Body of pancreas (tissue), 4 donors: ENCODE data around the gene ZNF264. TPM values are rescaled to one million over a fixed set of nuclear protein-coding genes. Genes with fewer than 3 reads are reported as not detected.

Experiments used
- ATAC-seq: fragments of 150-250 bp; one replicate; pipeline ENCODE4 v1.9.1; 2016
- DNase-seq, 4 donors: peaks; one replicate each; pipeline ENCODE4 v3.0.0-alpha.2; 2019
- H3K27ac ChIP-seq, 4 donors: fragments of 200-600 bp; sonication (generic); 1 replicate in 3 of 4; 2 replicates in 1 of 4; pipeline versions ENCODE4 v1.5.1 to v1.6.1; 2016 to 2019; ENCODE audit warnings: mild to moderate bottlenecking in 1 of 4, mixed read lengths in 1 of 4, moderate library complexity in 1 of 4
- H3K27me3 ChIP-seq, 2 donors: fragments of 200-600 bp; sonication (generic); one replicate each; pipeline ENCODE4 v1.6.0; 2016; ENCODE audit warnings: mild to moderate bottlenecking in 1 of 2
- H3K36me3 ChIP-seq, 2 donors: fragments of 200-600 bp; sonication (generic); replicated peaks in 1 of 2; 2 replicates each; pipeline ENCODE4 v1.5.1; 2016; ENCODE audit warnings: low read depth in 2 of 2; ENCODE audit not compliant: insufficient read depth in 1 of 2
- H3K4me1 ChIP-seq: fragments of 200-600 bp; sonication (generic); one replicate; pipeline ENCODE4 v1.6.0; 2016
- H3K4me3 ChIP-seq, 2 donors: fragments of 200-600 bp; sonication (generic); 1 replicate in 1 of 2; 2 replicates in 1 of 2; pipeline ENCODE4 v1.5.1; 2016 to 2019
- H3K9me3 ChIP-seq, 3 donors: fragments of 200-600 bp; sonication (generic); 1 replicate in 2 of 3; 2 replicates in 1 of 3; pipeline ENCODE4 v1.5.1; 2016
- POLR2A ChIP-seq, 3 donors: fragments of 450-650 bp; IDR thresholded peaks; one replicate each; pipeline ENCODE4 v1.6.1; 2016; ENCODE audit warnings: antibody characterized with exemption in 3 of 3, mild to moderate bottlenecking in 2 of 3
- WGBS, 2 donors: methylation state at CpG; one replicate each; pipeline ENCODE4 v1.1.5; 2017; 5-methylcytosine and 5-hydroxymethylcytosine counted together
- intact Hi-C: fragments of 100-400 bp; cut with DNase I; formaldehyde crosslinking; loops from one replicate; pipeline ENCODE4 v1.15.1; 2023
- total RNA-seq, 2 donors: library from RNA; depleted of rRNA; stranded (reverse); fragments of >200 nt; gene quantifications; one replicate each; pipeline ENCODE4 v1.1.0, GENCODE V29; 2016
- TF ChIP-seq, protein P1 (sequence below), 7 experiments: fragments of 450-650 bp in 4 of 7; fragments of 200-600 bp in 3 of 7; sonication (generic) in 3 of 7; IDR thresholded peaks; one replicate each; pipeline ENCODE4 v1.5.1; 2016 to 2019; ENCODE audit warnings: antibody characterized with exemption in 7 of 7

ZNF264 gene
- total RNA-seq, 2 donors from 2014 or later: 17.1 to 35.0 TPM

DNA sequence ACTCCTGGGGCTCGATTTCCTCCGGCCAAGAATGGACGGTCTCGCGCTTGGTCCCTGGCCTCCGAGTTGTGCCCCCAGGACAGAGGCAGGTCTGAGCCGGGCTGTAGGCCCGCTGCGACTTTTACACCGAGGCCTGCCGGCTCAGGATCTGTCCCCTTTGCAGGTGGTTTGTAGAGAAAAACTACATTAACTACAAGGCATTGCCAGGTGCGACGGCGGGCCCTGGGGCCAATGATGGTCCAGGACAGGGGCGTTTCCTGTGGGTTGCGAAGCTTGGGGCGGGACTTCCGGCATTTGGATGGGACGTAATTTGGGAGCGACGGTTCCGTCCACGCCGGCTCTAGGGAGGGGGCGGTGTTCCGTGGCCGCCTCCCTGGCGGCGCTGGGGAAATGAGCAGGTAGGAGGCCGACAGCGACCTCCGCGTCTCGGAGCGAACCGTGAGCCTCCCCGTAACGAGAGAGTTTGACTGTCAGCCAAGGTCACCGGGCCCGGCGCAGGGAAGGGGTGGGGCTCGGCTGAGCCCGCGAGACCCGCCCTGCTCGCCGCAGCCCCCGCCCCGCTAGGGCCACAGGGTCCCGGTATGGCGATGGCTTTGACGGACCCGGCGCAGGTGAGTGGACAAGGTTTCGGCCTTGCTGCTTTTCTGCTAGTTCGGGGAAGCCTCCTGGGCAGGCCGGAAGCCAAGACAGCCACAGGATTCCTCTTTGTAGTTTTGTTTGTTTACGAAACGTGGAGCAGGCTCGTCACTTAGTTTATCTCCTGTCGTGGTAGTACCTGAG, 49.2 kb downstream of the ZNF264 start, which contains the start of gene ZNF805:
Gene ZNF805 (plus strand): TSS at position 322 of the 780 bp plus-strand sequence. CDS start 260 bp downstream, at position 582.
- 0% methylated on average over 6 to 54 of the region's 61 CpGs for WGBS, 2 donors
- peaks cover 26% of the 10 kb centered on the region for H3K4me1 ChIP-seq
- H3K27ac ChIP-seq: peak within 1 kb of the TSS; percentile 70 to 91 (median 83)
- ATAC-seq (peak; percentile 98), DNase-seq (peak; percentile 96 to 97 (median 96))
- peaks cover 6 to 9% of the 10 kb centered on the region in 2 donors for H3K36me3 ChIP-seq
- H3K27me3 ChIP-seq: no peaks in the 10 kb centered on the region
- H3K4me3 ChIP-seq: peak within 1 kb of the TSS; percentile 67 to 73
- TF ChIP-seq, protein P1, sequence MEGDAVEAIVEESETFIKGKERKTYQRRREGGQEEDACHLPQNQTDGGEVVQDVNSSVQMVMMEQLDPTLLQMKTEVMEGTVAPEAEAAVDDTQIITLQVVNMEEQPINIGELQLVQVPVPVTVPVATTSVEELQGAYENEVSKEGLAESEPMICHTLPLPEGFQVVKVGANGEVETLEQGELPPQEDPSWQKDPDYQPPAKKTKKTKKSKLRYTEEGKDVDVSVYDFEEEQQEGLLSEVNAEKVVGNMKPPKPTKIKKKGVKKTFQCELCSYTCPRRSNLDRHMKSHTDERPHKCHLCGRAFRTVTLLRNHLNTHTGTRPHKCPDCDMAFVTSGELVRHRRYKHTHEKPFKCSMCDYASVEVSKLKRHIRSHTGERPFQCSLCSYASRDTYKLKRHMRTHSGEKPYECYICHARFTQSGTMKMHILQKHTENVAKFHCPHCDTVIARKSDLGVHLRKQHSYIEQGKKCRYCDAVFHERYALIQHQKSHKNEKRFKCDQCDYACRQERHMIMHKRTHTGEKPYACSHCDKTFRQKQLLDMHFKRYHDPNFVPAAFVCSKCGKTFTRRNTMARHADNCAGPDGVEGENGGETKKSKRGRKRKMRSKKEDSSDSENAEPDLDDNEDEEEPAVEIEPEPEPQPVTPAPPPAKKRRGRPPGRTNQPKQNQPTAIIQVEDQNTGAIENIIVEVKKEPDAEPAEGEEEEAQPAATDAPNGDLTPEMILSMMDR (IDR thresholded peaks at IDR 0.05): peak in 4 of 7 experiments; percentile 13 to 36 (median 30)
- TF ChIP-seq POLR2A (IDR thresholded peaks at IDR 0.05): peak; percentile 27 to 74 (median 74)
- intact Hi-C loops: no loop called here
- H3K9me3 ChIP-seq: no peaks in the 10 kb centered on the region

GRCh38 chr19:57241176-57241575, 49.9 kb downstream of the ZNF264 start:
- Histone ChIP-seq H3K4me3 (peak overlapping the region; percentile 67 to 73), H3K36me3 (peaks cover 6 to 11% of the 10 kb centered on the region in 2 donors), H3K9me3 (no peaks in the 10 kb centered on the region), H3K4me1 (peaks cover 26% of the 10 kb centered on the region), H3K27me3 (no peaks in the 10 kb centered on the region), H3K27ac (peak overlapping the region; percentile 70 to 91 (median 83))
- WGBS, 2 donors: 6 to 11% methylated on average over 7 of the region's 7 CpGs
- TF ChIP-seq, protein P1 (IDR thresholded peaks at IDR 0.05): no peak
- no peak for TF ChIP-seq POLR2A (IDR thresholded peaks at IDR 0.05)
- intact Hi-C loops: no loop called here
- DNase-seq: no peak
- no peak for ATAC-seq

- H3K9me3 ChIP-seq: no peaks in the 10 kb centered on the region
- H3K27ac ChIP-seq: no peak overlapping the region
- H3K4me3 ChIP-seq: no peak overlapping the region
- ATAC-seq (no peak), DNase-seq (no peak)
- intact Hi-C loops: no loop called here
- no peaks in the 10 kb centered on the region for H3K27me3 ChIP-seq
- TF ChIP-seq POLR2A (IDR thresholded peaks at IDR 0.05): no peak
- TF ChIP-seq, protein P1 (IDR thresholded peaks at IDR 0.05): no peak
- H3K4me1 ChIP-seq: peaks cover 26% of the 10 kb centered on the region
- WGBS, 2 donors: 87 to 94% methylated on average over 4 to 5 of the region's 5 CpGs
- peaks cover 6 to 13% of the 10 kb centered on the region in 2 donors for H3K36me3 ChIP-seq
Measured at GRCh38 chr19:57242821-57243220, 51.5 kb downstream of the ZNF264 start.

- intact Hi-C loops: no loop called here
- Histone ChIP-seq H3K9me3 (no peaks in the 10 kb centered on the region), H3K27me3 (no peaks in the 10 kb centered on the region), H3K4me3 (no peak overlapping the region), H3K36me3 (peaks cover 13 to 21% of the 10 kb centered on the region in 2 donors), H3K27ac (no peak overlapping the region), H3K4me1 (peaks cover 26% of the 10 kb centered on the region)
- ATAC-seq (no peak), DNase-seq (no peak)
- TF ChIP-seq POLR2A (IDR thresholded peaks at IDR 0.05): no peak
- TF ChIP-seq, protein P1 (IDR thresholded peaks at IDR 0.05): no peak
- 87 to 97% methylated on average over 5 of the region's 5 CpGs for WGBS, 2 donors
Measured at GRCh38 chr19:57244513-57244912, 53.2 kb downstream of the ZNF264 start.
